ENCODE results near the gene CMKLR1. TPM values are rescaled to one million over a fixed set of nuclear protein-coding genes. Genes with fewer than 3 reads are reported as not detected.

The CMKLR1 gene
- total and polyA plus RNA-seq, 2 donors (not counting 3 experiments of a cell fraction or from before 2014, with no cell fraction given), result 0.61 TPM; not detected in 1

DNA sequence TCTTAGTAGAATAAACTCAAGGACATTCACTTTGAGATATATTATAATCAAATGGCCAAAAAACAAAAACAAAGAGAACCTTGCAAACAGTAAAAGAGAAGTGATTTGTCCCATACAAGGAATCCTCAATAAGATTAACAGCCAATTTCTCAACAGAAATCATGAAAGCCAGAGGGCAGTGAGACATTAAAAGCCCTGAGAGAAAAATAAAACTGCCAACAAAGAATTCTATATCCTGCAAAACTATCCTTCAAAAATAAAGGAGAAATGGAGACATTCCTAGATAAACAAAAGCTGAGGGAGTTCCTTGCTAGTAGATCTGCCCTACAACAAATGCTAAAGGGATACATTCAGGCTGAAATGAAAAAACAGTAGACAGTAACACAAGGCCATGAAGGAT, 78.1 kb downstream of the CMKLR1 start:
- no peaks in the 10 kb centered on the region for H3K9me1 ChIP-seq (replicated peaks; ENCODE audit: control insufficient read depth, extremely low read depth, insufficient read depth, low read length)
- H2AFZ ChIP-seq (ENCODE audit: low read depth, low read length), result no peak overlapping the region
- BruUV-seq (replicated peaks), result no TSS peak
- H3K4me1 ChIP-seq (ENCODE audit: control insufficient read depth, extremely low read depth, insufficient read depth, low read length), result no peaks in the 10 kb centered on the region
- no peak overlapping the region for H3K4me2 ChIP-seq (ENCODE audit: insufficient read depth, low read length)
- dilution Hi-C loops (cut with MboI; ENCODE audit: extremely low pct_ligation_motif_present, low sequenced_read_pairs) (no loop called here), intact Hi-C loops (cut with micrococcal nuclease) (no loop called here)
- H3K36me3 ChIP-seq (ENCODE audit: control insufficient read depth in 2 of 2, extremely low read depth in 1 of 2, insufficient read depth in 2 of 2, low read length in 2 of 2), result no peaks in the 10 kb centered on the region
- TF ChIP-seq JUN (IDR thresholded peaks at IDR 0.05; ENCODE audit: borderline replicate concordance, insufficient read depth, insufficient read length, low read depth) (no peak), GATA2 (IDR thresholded peaks at IDR 0.05; ENCODE audit: insufficient read depth, insufficient read length, low read depth, low read length) (no peak), MYC (IDR thresholded peaks at IDR 0.05; ENCODE audit: low read depth, low read length) (no peak), FOS (IDR thresholded peaks at IDR 0.05; ENCODE audit: borderline replicate concordance, insufficient read depth, low read length) (no peak)
- TF ChIP-seq, protein P1, sequence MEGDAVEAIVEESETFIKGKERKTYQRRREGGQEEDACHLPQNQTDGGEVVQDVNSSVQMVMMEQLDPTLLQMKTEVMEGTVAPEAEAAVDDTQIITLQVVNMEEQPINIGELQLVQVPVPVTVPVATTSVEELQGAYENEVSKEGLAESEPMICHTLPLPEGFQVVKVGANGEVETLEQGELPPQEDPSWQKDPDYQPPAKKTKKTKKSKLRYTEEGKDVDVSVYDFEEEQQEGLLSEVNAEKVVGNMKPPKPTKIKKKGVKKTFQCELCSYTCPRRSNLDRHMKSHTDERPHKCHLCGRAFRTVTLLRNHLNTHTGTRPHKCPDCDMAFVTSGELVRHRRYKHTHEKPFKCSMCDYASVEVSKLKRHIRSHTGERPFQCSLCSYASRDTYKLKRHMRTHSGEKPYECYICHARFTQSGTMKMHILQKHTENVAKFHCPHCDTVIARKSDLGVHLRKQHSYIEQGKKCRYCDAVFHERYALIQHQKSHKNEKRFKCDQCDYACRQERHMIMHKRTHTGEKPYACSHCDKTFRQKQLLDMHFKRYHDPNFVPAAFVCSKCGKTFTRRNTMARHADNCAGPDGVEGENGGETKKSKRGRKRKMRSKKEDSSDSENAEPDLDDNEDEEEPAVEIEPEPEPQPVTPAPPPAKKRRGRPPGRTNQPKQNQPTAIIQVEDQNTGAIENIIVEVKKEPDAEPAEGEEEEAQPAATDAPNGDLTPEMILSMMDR (IDR thresholded peaks at IDR 0.05; ENCODE audit: extremely low read depth in 1 of 2, insufficient read depth in 1 of 2, low read depth in 1 of 2, low read length in 2 of 2), result no peak
- TF ChIP-seq, protein P2, sequence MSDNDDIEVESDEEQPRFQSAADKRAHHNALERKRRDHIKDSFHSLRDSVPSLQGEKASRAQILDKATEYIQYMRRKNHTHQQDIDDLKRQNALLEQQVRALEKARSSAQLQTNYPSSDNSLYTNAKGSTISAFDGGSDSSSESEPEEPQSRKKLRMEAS (IDR thresholded peaks at IDR 0.05; ENCODE audit: insufficient read depth, insufficient read length), result no peak
- no peaks in the 10 kb centered on the region for H3K27me3 ChIP-seq (ENCODE audit: control insufficient read depth in 2 of 2, insufficient read depth in 2 of 2, low read length in 2 of 2)
- H3K4me3 ChIP-seq (replicated peaks in 1 of 3; ENCODE audit: insufficient read depth in 1 of 3, low read depth in 1 of 3, low read length in 3 of 3), result no peak overlapping the region
- ChIA-PET POLR2A (no interaction called here), CTCF (interaction anchor here (0.9 kb wide), 1 partner anchor 36 kb away, joined by 3 read pairs; no protein-coding TSS in a partner anchor)
- H3K79me2 ChIP-seq (ENCODE audit: control insufficient read depth, insufficient read depth, low read length), result no peaks in the 10 kb centered on the region
- H3K9ac ChIP-seq (replicated peaks; ENCODE audit: extremely low read depth, insufficient read depth, low read length), result no peak overlapping the region
- FAIRE-seq (no peak), DNase-seq (ENCODE audit: low read depth, low spot score) (no peak)
- no peaks in the 10 kb centered on the region for H4K20me1 ChIP-seq (replicated peaks; ENCODE audit: control insufficient read depth, extremely low read depth, insufficient read depth, low read length)
- no peak overlapping the region for H3K27ac ChIP-seq (ENCODE audit: insufficient read depth, low read depth, low read length)
- H3K9me3 ChIP-seq (replicated peaks; ENCODE audit: control insufficient read depth, insufficient read depth, low read length), result no peaks in the 10 kb centered on the region
